Prostate gland (tissue), 2 donors: ENCODE results near the gene SLC6A11.

Source experiments
- CTCF ChIP-seq, 4 experiments: fragments of 200-600 bp in 2 of 4; fragments of 450-650 bp in 2 of 4; sonication (generic) in 2 of 4; IDR thresholded peaks; 1 replicate in 3 of 4; 2 replicates in 1 of 4; pipeline ENCODE4 v1.5.1; 2016 to 2019; ENCODE audit warnings: antibody characterized with exemption in 4 of 4, mild to moderate bottlenecking in 2 of 4, moderate library complexity in 2 of 4
- POLR2A ChIP-seq: fragments of 450-650 bp; IDR thresholded peaks from one replicate; pipeline ENCODE4 v1.6.1; 2016; ENCODE audit warnings: antibody characterized with exemption, mild to moderate bottlenecking

GRCh38 chr3:10808974-10809373 is 7.1 kb upstream of the SLC6A11 start:
- TF ChIP-seq CTCF (IDR thresholded peaks at IDR 0.05): no peak
- no peak for TF ChIP-seq POLR2A
